ENCODE measurements around the gene UBE2C.

UBE2C gene

GRCh38 chr20:45833883-45834796, 21.7 kb downstream of the UBE2C start:
- no peak for FAIRE-seq

DNA sequence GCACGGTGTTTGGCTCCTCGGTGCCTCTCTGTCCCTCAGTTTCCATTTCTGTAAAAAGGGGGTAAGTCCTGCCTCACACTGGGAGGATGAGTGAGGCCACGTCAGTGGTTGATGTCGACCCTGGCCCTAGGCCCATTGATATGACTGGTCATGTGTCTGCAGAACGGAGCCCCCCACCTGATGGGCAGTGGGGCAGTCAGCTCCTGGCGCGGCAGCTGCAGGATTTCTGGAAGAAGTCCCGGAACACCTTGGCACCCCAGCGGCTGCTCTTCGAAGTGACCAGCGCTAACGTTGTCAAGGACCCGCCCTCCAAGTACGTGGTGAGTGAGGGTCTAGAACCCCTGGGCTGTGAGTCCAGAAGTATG, 22.3 kb downstream of the UBE2C start:
- FAIRE-seq: no peak

- FAIRE-seq: no peak
Observed at GRCh38 chr20:45835329-45835765, 22.9 kb downstream of the UBE2C start.

GRCh38 chr20:45835825-45836224, 23.4 kb downstream of the UBE2C start:
- no peak for FAIRE-seq

- FAIRE-seq: no peak
Observed at GRCh38 chr20:45836841-45837240, 24.4 kb downstream of the UBE2C start.

DNA sequence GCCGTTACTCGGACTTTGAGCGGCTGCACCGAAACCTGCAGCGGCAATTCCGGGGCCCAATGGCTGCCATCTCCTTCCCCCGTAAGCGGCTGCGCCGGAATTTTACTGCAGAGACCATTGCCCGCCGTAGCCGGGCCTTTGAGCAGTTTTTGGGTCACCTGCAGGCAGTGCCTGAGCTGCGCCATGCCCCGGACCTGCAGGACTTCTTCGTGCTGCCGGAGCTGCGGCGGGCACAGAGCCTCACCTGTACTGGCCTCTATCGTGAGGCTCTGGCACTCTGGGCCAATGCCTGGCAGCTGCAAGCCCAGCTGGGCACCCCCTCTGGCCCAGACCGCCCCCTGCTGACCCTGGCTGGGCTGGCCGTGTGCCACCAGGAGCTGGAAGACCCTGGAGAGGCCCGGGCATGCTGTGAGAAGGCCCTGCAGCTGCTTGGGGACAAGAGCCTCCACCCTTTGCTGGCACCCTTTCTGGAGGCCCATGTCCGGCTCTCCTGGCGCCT, 28.3 kb downstream of the UBE2C start:
- FAIRE-seq: no peak

GRCh38 chr20:45841407-45842129, 29.1 kb downstream of the UBE2C start:
- FAIRE-seq: no peak

- FAIRE-seq: no peak
Observed at GRCh38 chr20:45842169-45842812, 29.8 kb downstream of the UBE2C start.

DNA sequence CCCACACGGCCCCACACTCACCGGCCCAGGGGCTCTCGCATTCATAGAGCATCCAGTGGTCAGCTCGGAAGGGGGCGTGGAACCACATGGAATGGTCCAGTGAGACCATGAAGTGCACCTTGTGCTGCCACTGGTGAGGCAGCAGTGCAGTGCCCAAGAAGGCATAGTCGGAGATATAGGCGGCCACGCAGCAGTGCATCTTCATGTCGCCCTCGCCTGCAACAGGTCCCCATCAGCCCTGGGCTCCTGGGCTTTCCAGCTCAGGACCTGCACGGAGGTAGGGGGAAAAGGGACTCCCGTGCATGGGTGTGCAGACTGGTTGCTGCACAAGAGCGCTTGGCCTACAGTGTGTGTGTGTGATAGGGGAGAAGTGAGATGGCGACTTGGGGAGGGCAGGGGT, 31.1 kb downstream of the UBE2C start:
- no peak for FAIRE-seq

DNA sequence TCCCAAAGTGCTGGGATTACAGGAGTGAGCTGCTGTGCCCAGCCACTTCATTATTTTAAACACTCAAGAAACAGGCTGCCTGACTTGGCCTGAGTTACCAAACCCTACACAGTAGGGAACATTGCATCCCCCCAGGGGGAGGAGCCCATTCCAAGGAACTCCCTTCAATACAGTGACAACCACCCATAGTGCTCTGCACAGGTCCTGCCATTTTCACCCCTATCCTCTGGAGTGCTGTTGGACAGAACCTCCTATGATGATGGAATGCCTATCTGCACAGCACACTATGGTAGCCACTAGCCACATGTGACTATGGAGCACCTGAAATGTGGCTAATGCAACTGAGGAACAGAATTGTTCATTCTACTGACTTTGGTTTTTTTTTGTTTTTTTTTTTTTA, 33.0 kb downstream of the UBE2C start:
- no peak for FAIRE-seq

GRCh38 chr20:45848421-45848820, 36.0 kb downstream of the UBE2C start:
- FAIRE-seq: no peak

- FAIRE-seq: no peak
Observed at GRCh38 chr20:45848969-45849582, 36.6 kb downstream of the UBE2C start.

DNA sequence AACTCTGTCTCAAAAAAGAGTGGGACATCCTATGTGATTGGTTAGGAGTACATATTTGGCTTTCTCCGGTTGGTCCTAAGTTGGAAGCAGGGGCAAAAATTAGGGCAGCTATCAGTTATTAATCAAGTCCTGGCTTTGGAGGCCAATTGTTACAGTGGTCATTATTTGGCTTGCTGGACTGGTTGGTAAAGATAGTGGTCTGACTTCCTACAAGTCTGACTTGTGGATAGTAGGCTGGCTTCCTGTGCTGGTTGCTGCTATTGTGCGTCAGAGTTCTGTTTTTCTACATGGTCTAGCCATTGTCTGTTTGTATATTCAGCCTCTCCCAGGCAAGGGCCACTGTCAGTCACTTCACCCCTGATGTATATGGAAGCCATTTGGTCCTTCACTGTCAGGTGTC, 37.8 kb downstream of the UBE2C start:
- no peak for FAIRE-seq

- FAIRE-seq: no peak
Observed at GRCh38 chr20:45850926-45851325, 38.5 kb downstream of the UBE2C start.

DNA sequence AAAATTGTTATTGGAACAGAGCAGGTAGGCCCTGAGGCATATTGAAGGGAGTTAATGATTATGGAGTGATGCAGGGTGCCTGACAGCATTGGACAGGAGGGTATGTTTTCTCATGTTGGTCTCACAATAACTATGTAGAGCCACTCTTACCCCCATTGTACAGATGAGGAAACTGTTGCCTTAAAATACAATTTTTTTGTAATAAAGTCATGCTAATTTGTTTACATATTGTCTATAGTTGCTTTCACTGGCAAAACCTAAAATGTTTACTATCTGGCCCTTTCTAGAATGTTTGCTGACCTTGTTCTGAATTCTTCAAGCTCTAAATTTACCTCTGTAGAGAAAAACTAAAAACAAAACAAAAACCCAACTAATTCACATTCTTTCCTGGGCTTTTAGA, 39.1 kb downstream of the UBE2C start:
- FAIRE-seq: no peak

GRCh38 chr20:45852326-45852725, 39.9 kb downstream of the UBE2C start:
- FAIRE-seq: no peak

DNA sequence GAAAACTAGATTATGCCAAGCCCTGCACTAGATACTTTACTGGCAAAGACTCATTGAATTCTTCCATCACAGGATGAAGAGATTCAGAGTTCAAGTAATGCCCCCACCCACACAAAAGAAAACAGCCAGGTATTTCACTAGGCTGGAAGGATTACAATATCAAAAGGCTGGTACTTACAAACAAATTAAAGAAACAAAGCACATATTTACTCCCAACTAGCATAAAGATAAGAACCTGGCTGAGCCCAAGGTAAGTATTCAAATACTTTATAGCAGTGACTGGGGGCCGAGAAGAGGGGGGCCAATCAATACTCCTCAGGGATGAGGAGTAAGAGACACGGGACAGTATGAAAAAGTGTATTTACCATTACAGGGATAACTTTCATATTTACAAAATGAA, 41.0 kb downstream of the UBE2C start:
- FAIRE-seq: no peak

- no peak for FAIRE-seq
Observed at GRCh38 chr20:45857114-45857881, 44.9 kb downstream of the UBE2C start, which contains the start of the genes ACOT8 and ZSWIM3. ACOT8 (minus strand) TSS chr20:45857392; CDS start chr20:45857315, 77 bp downstream. ZSWIM3 (plus strand) TSS chr20:45857614; CDS start chr20:45857826, 212 bp downstream.

DNA sequence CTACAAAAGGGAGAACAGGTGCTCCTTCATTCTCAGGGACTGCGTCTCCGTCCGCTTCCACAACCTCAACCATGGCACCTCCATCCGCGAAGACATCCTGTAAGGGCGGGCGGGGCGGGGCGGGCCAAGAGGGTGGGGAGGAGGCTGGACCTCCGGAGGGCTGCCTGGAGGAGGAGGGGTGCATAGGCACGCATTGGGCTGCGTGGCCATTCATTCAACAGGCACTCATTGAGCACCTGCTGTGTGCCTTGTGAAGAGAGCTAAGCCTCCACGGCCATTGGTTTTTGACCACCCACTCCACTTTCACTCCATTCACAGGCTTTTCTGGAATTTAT, 45.4 kb downstream of the UBE2C start:
- no peak for FAIRE-seq

DNA sequence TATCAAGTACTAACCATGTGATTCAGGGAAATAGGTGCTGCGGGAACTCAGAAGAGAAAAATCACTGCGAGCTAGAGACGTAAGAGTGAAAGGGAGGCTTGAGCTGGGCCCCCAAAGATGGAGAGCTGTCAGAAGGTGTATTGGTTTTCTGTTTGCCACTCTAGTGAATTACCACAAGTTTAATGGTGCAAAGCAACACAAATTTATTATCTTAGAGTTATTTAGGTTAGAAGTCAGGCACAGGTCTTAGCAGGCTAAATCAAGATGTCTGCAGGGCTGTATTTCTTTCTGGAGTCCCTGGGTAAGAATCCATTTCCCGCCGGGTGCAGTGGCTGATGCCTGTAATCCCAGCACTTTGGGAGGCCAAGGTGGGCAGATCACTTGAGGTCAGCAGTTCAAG, 47.5 kb downstream of the UBE2C start:
- no peak for FAIRE-seq

DNA sequence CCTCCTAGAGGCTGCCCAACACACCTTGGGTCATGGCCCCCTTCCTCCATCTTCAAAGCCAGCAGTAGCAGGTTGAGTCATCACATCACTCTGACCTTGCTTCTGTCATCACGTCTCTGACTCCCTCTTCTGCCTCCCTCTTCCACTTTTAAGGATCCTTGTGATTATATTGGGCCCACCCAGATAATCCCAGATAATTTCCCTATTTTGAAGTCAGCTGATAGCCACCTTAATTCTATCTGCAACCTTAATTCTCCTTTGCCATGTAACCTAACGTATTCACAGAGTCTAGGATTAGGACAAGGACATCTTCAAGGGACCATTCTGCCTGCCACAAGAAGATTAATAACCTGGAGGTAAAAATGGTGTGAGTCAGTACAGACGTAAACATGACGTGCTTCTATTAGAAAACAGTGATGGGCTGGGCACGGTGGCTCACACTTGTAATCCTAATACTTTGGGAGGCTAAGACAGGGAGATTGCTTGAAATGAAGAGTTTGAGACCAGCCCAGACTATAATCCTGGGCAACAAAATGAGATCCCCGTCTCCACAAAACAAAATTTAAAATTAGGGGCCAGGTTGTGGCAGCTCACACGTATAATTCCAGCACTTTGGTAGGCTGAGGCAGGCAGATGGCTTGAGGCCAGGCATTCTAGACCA, 48.2 kb downstream of the UBE2C start:
- no peak for FAIRE-seq
